GM18873 (cell line): Measurements from ENCODE around the gene C1orf105.
"Not testable (repeated sequence)": the region's sequence is repeated elsewhere in the genome, so short reads cannot be mapped to it uniquely, and the experiment has no call there.

ENCODE experiments used
- ATAC-seq: cut with Tn5 transposase; IDR thresholded peaks from one replicate; pipeline ENCODE4 v1.9.1; 2021; ENCODE audit warnings: mild to moderate bottlenecking, moderate library complexity, moderate number of reproducible peaks; ENCODE audit not compliant: unreplicated experiment, low FRiP score

Gene C1orf105, protein sequence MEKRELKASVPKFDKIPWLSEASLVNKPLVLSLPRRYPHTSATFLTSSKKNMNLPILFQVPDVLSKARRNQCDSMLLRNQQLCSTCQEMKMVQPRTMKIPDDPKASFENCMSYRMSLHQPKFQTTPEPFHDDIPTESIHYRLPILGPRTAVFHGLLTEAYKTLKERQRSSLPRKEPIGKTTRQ

DNA sequence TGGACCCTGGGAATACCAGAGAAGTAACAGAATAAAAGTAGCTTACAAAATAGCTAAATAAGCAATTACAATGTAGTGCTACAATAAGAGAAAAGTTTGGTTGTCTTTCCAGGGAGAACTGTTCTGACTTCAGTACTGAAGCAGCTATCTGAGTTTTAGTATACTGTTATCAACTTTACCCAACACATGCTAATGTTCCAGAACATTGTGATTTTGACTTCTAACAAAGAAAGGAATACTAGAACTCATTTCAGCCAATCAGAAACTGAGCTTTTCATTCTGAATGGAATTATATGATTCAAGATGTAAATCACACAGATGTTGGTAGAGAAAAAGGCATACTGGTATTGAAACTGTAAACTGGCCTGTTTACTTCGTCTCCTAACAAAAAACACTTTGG is at the start of gene C1orf105:
C1orf105 (plus strand) TSS at position 301 of the 400 bp plus-strand sequence. CDS start 201 bp downstream, outside the sequence.
- ATAC-seq, result no peak

DNA sequence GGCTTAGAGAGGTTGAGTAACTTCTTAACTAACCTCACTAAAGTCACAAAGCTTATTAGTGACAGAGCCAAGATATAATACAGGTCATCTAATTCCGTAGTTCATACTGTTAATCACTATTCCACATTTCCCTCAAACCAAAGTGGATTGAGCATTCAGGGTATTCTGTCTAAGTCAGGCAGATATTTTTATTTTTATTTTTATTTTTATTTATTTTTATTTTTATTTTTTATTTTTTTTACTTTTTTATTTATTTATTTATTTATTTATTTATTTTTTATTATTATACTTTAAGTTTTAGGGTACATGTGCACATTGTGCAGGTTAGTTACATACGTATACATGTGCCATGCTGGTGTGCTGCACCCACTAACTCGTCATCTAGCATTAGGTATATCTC is 48.8 kb upstream of the C1orf105 start:
- ATAC-seq, result not testable (repeated sequence)

DNA sequence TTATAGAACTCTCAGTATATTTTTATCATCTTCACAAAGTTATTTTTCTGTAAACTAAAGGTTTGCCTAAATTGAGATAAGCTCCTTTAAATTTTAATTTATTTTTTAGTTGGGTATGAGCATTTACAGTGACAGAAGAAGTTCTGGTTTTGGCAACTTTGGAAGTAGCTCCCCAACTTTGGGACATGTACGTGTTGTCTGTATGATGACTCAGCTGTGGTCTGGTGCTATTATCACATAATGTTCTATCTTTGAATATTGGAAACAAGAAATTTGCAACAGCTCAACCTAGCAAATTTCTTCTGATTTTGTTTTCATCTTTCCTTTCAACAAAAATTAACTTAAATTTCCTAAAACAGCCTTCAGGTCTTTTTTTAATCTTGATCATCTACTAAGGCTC is 46.6 kb upstream of the C1orf105 start:
- ATAC-seq, result no peak

DNA sequence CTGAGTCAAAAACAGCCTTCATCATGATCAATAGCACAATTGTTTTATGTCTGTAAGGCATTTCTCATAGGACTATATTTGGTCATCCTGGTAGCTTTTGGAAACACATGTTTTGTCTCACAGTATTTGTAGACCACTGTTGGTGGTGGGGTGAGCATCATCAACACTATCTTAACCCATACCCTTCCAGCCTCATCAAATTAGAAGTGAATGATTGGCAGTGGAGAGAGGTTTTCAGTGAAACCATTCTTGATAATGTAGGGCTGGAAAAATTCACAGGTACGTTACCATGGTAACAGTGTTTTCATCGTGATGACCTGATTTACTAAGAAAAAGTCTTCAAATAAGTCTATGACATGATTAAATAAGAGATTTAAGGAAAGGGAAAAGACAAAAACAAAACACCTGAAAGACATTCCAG is 45.3 kb upstream of the C1orf105 start:
- ATAC-seq, result no peak

DNA sequence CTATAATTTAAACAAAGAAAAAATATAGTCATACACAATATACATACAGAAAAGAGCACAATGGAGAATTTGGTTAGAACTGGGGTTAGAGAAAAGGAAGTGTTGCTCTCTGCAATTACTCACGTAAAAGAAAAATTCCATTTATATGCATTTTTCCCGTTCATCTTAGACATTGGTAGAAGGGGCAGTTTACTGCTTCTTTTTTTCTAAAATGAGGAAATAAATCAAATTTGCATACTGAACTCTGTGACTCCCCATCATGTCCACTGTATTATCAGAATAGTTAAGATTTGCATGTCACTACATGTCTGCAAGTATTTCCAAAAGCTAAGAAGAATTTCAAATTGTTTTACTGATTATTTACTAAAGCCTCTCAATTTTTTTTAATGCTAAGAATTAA is 44.1 kb upstream of the C1orf105 start:
- ATAC-seq, result no peak

DNA sequence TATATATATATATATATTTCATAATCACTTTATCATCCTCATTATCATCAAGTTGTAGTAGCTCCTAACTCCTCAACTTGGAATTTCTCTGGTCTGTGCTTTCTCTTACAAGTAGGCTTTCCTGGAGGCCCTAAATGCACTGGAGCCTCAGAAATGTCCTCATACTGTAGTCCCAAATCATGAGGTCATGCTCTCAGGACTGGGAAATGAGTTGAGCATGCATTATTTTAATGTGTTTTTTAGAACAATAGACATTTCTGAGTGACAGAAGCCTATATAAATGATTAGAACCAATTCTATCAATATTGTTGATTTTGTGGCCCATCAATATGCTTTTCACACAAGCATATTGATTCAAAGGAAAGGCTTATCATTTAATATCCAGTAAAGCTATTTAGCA is 42.9 kb upstream of the C1orf105 start:
- ATAC-seq, result no peak

DNA sequence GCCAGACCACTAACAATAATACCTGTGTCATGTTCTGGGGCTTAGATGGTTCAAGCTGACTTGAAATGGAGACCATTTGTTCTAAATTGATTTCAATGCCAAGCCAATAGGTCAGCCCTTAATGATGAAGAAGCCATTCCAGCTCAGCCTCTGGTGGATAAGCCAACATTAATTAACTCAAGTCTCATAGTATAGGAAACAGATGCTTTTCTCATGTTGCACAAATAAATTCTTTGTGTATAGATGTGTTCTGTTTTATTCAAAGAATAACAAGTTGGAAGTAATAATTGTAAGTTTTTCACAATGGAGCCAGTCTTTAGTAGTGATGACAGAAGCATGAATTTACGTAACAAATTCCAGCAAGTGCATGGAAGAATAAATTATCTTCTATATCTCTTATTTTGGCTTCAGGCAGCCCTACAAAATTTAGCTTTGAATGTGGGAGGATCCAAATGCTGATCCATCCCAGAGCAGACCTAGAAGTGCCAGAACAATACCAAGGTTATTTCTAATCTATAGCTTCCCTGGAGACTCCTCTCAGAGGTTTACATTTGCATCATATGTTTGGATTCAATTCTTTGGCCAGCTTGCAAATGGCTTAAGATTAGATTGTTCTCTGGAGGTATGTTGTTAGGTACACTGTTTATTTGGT is 42.2 kb upstream of the C1orf105 start:
- no peak for ATAC-seq

DNA sequence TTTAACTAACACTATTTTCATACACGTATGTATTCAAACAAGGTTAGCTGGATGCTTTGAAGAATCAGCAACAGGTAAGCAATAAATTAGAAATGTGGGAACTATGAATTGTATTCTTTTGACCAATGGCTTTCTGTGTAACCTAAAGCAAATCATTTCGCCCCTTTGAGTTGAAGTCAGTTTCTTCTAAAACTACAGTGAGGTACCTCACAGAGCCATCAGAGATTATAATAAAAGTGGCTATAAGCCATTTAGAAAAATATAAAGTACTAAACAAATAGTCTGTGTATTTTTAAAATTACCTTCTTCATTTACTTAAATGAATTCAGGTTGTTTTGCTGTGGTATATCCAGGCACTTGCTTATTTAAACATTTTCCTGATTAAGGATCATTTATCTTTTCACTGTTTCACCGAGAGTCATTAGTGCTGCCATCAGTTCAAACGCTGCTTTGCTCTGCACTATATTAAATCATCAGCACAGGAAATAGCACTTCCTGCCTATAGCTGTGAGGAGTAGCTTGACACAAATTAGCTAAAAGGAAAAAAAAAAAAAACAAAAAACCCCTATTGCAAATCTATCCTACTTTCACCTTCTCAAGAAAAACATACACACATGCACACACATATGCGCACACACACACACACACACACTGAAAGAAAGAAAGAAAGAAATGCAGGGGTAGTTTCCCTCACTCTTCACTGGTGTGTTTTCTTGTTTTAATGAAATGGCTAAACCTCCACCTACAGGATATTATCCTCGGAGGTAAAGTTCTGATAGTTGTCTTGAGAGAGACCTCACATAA is 39.8 kb upstream of the C1orf105 start:
- ATAC-seq, result peak; percentile 74

DNA sequence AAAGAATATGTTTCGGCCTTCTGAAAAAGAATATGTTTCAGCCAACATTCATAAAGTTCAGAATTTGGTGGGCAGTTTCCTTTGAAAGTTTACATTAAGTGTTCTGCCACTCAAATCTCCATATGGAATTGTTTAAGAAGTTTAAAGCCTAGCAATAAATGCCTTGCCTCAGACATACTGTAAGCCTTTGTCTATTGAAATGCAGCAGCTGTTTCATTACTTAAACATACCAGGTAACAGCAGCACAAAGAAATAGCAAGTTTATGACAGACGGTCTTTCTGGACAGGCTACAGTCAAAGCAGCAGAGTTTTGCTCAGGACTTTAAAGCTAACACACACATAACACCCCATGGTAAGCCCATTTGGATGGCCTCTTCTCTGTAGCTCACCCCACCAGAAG is 38.5 kb upstream of the C1orf105 start:
- no peak for ATAC-seq

DNA sequence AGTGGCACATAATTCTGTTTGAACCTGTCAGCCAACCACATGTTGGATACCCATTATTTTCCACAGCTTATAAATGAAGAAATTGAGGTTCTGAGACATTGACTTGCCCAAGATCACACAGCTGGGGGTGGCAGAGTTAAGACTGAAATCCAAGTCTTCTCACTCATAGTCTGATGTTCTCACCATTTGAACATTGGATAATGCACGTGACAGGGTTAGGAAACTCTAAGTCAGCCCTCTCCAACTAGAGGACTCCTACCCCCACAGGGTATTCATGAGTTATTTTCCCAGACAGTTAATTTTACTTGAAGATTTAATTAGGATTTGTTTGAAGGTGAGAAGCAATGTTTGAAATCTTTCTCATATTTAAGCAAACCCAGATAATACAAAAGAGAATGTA is 38.1 kb upstream of the C1orf105 start:
- no peak for ATAC-seq

DNA sequence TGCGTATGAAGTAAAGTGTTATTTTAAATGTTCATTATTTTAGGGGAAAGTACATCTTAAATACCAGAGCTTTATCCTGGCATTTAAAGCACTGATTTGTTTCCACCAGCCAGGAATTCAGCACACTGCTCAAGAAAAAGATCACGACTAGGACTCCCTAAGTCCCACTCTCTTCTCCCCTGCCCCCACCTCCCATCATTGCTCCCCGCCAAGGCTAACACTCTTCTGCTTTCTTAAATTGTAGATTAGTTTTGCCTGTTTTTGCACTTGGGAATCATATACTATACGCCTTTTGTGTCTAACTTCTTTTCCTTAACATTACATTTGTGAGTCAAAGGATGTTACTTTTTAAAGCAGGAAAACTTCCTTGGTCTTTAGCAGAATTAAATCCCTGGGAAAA is 37.5 kb upstream of the C1orf105 start:
- no peak for ATAC-seq

DNA sequence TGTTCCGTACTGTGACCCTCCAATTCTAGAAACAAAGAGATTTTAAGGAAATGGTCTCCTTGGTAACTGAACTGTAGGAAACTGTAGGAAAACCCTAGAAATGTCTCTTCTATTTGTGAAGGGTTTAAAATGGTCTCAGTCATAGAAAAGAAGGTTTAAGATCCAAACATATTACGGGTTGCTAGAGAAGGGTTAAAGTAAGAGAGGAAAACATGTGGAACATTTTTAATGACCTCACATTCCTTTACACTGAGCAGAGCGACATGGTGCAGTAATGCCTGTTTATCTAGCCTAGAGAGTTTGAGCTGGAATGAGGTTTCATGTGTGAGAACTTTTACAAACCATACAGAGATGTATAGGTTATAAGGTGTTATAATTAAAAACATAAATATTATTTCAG is 36.9 kb upstream of the C1orf105 start:
- no peak for ATAC-seq

DNA sequence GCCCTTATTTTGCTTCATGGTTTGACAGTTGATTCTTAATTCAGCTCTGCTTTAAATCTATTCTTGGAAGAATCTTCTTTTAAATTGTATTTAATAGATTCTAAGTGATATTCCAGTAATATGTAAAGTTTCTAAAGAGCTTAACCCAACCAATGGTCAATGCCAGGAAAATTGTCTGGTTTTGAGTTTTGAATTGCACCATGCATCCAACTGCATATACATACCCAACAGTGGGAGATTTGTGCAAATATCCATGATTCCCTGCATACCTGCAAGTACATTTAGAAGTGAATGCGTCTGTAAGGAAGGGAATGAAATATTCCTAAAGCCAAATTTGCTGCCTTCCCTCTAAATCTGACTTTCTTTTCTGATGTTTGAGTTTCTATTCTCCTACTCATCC is 35.8 kb upstream of the C1orf105 start:
- ATAC-seq, result no peak

DNA sequence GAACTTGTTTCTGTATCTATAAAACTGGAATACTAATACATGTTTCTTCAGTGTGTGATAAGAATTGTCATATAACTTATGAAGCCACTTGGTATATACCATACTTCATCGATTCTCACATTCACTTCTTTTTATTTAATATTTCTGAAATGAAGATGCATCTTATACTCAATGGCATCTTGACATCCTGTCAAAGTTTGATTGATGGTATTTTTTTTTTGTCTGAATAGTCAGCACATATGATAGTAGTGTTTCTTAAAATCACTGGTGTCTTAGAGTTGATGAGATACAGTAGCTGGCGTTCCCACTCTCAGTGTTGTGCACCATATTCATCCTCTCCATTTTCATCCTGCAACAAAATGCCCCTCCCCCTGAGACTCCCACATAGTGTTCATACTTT is 34.4 kb upstream of the C1orf105 start:
- ATAC-seq, result no peak

DNA sequence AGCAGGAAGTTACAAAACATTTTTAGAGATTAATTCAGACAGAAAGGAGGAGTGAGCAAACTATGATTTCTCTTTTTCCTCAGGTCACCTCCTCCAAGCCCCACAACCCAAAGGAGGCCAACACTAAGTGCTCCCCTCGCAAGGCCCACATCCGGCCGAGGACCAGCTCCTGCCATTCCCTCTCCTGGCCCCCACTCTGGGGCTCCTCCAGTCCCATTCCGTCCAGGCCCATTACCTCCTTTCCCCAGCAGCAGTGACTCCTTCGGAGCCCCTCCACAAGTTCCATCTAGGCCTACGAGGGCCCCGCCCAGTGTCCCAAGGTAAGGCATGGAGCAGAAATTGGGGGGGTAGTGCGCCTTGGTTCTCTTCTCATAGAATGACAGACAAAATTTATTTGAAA is 32.0 kb upstream of the C1orf105 start:
- ATAC-seq, result no peak

DNA sequence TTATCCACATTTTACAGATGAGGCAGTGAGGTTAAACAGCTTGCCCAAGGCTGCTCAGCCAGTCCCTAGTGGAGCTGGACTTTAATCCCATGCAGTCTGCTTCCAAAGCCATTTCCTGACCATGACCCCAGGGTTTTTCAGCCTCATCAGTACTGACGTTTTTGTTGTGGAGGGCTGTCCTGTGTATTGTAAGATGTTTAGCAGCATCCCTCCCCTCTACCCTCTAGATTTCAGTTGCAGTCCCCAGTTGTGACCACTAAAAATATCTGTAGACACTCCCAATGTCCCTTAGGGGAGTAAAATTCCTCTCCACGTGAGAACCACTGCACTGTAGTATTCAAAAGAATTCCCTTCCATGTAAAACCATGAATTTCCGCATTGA is 30.2 kb upstream of the C1orf105 start:
- no peak for ATAC-seq

DNA sequence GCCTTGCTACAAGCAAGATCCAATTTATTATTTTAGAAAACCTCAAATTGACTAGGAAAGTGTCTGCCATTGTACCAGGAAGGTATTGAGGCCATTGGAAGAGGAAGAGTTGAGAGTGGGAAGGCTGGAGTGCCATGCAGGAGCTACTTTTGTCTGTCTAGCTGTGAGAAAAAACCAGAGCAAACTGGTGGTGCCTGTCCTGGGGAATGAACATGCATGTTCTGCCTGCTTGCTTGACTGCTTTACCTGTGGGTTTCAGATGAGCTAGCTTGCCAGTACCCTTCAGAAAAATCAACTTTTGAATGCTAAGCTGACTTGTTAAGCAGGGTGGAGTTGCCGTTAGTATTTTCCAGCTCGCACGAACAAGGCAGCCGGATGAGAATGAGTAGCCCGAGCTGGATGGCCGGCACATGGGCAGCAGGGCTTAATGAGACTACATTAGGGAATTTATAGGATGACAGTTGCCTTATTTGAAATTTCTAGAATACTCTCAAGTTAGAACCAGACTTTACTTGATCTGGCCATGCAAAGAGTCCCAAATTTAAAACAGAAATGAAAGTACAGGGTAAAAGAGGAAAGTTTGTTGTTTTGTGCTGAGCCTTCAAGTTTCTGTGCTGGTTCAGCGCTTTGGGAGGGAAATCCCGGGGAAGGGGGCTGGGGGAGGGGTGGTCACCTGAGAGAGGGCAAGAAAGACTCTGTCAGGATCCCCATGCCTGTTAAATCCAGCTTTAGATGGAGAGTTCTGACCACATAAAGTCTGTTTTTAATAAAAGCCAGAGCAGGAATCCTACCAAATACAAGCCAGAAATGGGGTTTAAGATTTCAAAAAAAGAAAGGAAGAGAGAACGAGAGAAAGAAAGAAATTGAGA is 29.6 kb upstream of the C1orf105 start:
- ATAC-seq, result no peak

DNA sequence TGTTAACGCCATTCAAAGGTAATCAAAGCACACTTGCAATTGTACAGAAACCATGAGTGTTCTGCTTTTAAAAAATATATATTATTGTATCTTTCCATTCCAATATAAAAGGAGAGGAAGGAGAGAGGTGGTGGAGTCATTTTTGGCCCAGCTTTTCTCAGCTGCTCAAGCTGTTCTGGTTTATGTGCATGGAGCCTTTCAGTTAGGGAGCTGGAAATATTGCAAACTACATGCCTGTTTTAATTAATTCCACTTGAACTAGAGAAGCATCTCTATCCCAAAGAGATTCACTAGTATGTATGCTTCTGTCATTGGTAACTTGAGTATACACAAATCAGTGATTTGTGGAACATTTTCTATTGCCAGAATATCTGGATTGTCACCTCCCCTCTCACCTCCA is 28.5 kb upstream of the C1orf105 start:
- ATAC-seq, result no peak

DNA sequence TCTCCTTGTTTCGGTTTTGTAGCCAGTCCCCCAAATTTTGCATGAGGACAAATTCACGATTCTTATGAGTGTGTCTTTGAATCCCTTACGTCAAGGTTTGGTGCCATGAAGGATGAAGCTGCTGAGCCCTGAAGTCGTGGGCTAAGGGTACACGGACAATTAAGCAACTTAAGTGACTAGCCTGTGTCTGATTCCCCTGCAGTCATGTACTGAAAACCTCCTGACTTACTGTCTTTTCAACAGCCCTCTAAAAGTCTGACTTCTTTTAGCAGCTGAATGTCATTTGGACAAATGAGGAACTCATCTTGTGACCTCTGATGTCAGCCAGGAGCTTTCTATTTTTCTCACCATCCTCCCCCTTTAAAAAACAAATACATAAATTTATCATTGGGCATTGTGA is 27.1 kb upstream of the C1orf105 start:
- no peak for ATAC-seq

DNA sequence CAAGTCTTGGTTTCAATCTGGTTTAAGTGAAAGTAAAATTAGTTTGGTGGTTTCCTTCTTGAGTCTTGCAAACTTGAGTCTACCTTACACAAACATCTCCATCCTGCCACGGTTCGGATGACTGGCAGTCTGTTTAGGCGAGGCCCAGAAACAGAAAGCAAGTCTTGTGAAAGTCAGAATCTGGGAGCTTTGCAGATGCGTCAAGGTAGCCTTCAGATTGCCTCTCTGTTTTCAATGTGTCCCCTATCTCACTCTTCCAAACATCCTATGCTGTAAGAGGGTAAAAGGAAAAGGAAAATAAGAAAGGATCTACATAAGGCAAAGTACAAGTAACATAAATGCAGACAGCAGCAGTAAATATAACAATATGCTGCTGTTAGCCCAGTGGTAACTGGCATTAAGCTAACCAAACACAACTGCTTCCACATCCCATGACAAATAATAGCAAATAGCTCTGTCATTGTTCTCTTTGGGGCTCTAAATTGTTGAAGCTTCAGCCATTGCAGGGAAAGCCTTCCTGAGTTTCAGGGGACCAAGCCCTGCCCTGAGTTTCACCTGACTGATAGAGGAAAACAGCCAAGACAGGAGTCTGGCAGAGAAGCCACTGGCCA is 26.2 kb upstream of the C1orf105 start:
- peak; percentile 84 for ATAC-seq
